ENCODE results near the gene CHRNB2.

The CHRNB2 gene

GRCh38 chr1:154607106-154607608, 39.6 kb downstream of the CHRNB2 start:
- DNase-seq = peak; percentile 34
- in situ Hi-C loops (cut with MboI; ENCODE audit: low pct_unique_long_range_greater_than_20kb, low sequenced_read_pairs) = no loop called here

- in situ Hi-C loops (cut with MboI; ENCODE audit: low pct_unique_long_range_greater_than_20kb, low sequenced_read_pairs) = no loop called here
- DNase-seq = peak; percentile 96
These were observed 40.2 kb downstream of the CHRNB2 start, which contains the start of gene ADAR for GRCh38 chr1:154607609-154608396. Gene ADAR, minus strand, starts transcription at chr1:154608186. Its CDS starts 180 bp downstream, at chr1:154608006.

GRCh38 chr1:154608397-154609270, 41.1 kb downstream of the CHRNB2 start:
- DNase-seq = no peak
- in situ Hi-C loops (cut with MboI; ENCODE audit: low pct_unique_long_range_greater_than_20kb, low sequenced_read_pairs) = no loop called here

- no peak for DNase-seq
- in situ Hi-C loops (cut with MboI; ENCODE audit: low pct_unique_long_range_greater_than_20kb, low sequenced_read_pairs) = no loop called here
These were observed 42.1 kb downstream of the CHRNB2 start for GRCh38 chr1:154609398-154610380.

GRCh38 chr1:154611150-154611862, 43.7 kb downstream of the CHRNB2 start:
- in situ Hi-C loops (cut with MboI; ENCODE audit: low pct_unique_long_range_greater_than_20kb, low sequenced_read_pairs) = no loop called here
- no peak for DNase-seq

- no peak for DNase-seq
These were observed 46.7 kb downstream of the CHRNB2 start for GRCh38 chr1:154614247-154614646.

GRCh38 chr1:154614901-154615300, 47.3 kb downstream of the CHRNB2 start:
- DNase-seq = no peak
- in situ Hi-C loops (cut with MboI; ENCODE audit: low pct_unique_long_range_greater_than_20kb, low sequenced_read_pairs) = no loop called here

More at GRCh38 chr1:154614247-154614646, 46.7 kb downstream of the CHRNB2 start:
- in situ Hi-C loops (cut with MboI; ENCODE audit: low pct_unique_long_range_greater_than_20kb, low sequenced_read_pairs) = no loop called here

- in situ Hi-C loops (cut with MboI; ENCODE audit: low pct_unique_long_range_greater_than_20kb, low sequenced_read_pairs) = no loop called here
These were observed 47.8 kb downstream of the CHRNB2 start for GRCh38 chr1:154615411-154615810.

GRCh38 chr1:154616659-154617345, 49.2 kb downstream of the CHRNB2 start:
- in situ Hi-C loops (cut with MboI; ENCODE audit: low pct_unique_long_range_greater_than_20kb, low sequenced_read_pairs) = no loop called here
- DNase-seq = no peak

More at GRCh38 chr1:154615411-154615810, 47.8 kb downstream of the CHRNB2 start:
- no peak for DNase-seq

GRCh38 chr1:154619181-154619948, 51.8 kb downstream of the CHRNB2 start:
- no peak for DNase-seq
- in situ Hi-C loops (cut with MboI; ENCODE audit: low pct_unique_long_range_greater_than_20kb, low sequenced_read_pairs) = no loop called here

- in situ Hi-C loops (cut with MboI; ENCODE audit: low pct_unique_long_range_greater_than_20kb, low sequenced_read_pairs) = no loop called here
- no peak for DNase-seq
These were observed 53.2 kb downstream of the CHRNB2 start for GRCh38 chr1:154620751-154621150.

- in situ Hi-C loops (cut with MboI; ENCODE audit: low pct_unique_long_range_greater_than_20kb, low sequenced_read_pairs) = no loop called here
These were observed 54.3 kb downstream of the CHRNB2 start for GRCh38 chr1:154621875-154622274.

GRCh38 chr1:154622503-154623039, 55.0 kb downstream of the CHRNB2 start:
- in situ Hi-C loops (cut with MboI; ENCODE audit: low pct_unique_long_range_greater_than_20kb, low sequenced_read_pairs) = no loop called here
- DNase-seq = no peak

More at GRCh38 chr1:154621875-154622274, 54.3 kb downstream of the CHRNB2 start:
- DNase-seq = no peak

GRCh38 chr1:154623358-154623757, 55.8 kb downstream of the CHRNB2 start:
- in situ Hi-C loops (cut with MboI; ENCODE audit: low pct_unique_long_range_greater_than_20kb, low sequenced_read_pairs) = no loop called here
- DNase-seq = peak; percentile 67

GRCh38 chr1:154624746-154625643, 57.4 kb downstream of the CHRNB2 start:
- DNase-seq = no peak
- in situ Hi-C loops (cut with MboI; ENCODE audit: low pct_unique_long_range_greater_than_20kb, low sequenced_read_pairs) = no loop called here

Measured in KBM-7 (cell line).